AG04450 (cell line): ENCODE measurements around the gene PACRG. TPM values are rescaled to one million over a fixed set of nuclear protein-coding genes. Genes with fewer than 3 reads are reported as not detected.

Source experiments
- CTCF ChIA-PET: fragments of 300-600, 350-600 bp; formaldehyde crosslinking; extraction: SDS; loops from one replicate; lab custom pipeline; 2022; ENCODE audit warnings: antibody characterized with exemption, inconsistent platforms; lab: Charles Lee
- POLR2A ChIA-PET: fragments of 350-600 bp; formaldehyde crosslinking; extraction: SDS; loops from one replicate; lab custom pipeline; 2021; ENCODE audit warnings: antibody characterized with exemption, inconsistent platforms; lab: Yijun Ruan, JAX
- DNase-seq: peaks from one replicate; pipeline ENCODE4 v3.0.0-alpha.2; 2011; ENCODE audit warnings: low read depth, low spot score
- H3K27ac ChIP-seq: one replicate; pipeline ENCODE4 v1.5.1; 2012; ENCODE audit warnings: low read depth, low read length, control low read depth
- H3K27me3 ChIP-seq: one replicate; pipeline ENCODE4 v1.6.0; 2012; ENCODE audit warnings: low read length; ENCODE audit not compliant: control insufficient read depth, insufficient read depth
- H3K4me3 ChIP-seq: 2 replicates; pipeline ENCODE4 v1.5.1; 2011; ENCODE audit warnings: mild to moderate bottlenecking, low read depth, low read length, control low read depth
- H3K9me3 ChIP-seq: 2 replicates; pipeline ENCODE4 v1.5.1; 2012; ENCODE audit warnings: low read length; ENCODE audit not compliant: control insufficient read depth, insufficient read depth
- CTCF ChIP-seq: IDR thresholded peaks from 2 replicates; pipeline ENCODE4 v1.5.1; 2011; ENCODE audit warnings: low read depth, low read length, control low read depth, inconsistent platforms
- polyA plus RNA-seq: library from polyadenylated mRNA; depleted of rRNA; stranded (reverse); fragments of >200 nt; gene quantifications from 2 replicates; pipeline ENCODE4 v1.2.3, GENCODE V29; 2011

Gene PACRG
- polyA plus RNA-seq, 1 experiment, result not detected

DNA sequence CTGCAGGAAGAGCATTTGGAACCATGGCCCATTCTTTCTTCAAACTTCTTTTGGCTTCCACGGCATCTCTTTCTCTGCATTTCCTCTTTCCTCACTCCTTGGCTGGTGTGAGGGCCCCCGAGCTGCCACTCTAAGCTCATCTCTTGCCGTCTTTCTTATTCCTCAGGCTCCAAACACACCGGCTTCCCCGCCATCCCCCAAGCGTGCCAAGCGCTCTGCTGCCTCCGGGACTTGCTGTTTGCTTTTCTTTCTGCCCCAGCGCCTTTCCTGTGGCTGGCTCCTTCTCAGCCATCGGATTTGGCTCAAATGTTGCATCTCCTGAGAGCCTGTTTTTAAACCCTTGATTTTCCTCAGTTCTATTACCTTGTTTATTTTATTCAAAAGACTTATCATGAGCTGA is 172.7 kb downstream of the PACRG start:
- no peak overlapping the region for H3K27ac ChIP-seq
- DNase-seq, result no peak
- H3K9me3 ChIP-seq, result peaks cover 5% of the 10 kb centered on the region
- TF ChIP-seq CTCF, result no peak
- POLR2A ChIA-PET, result no interaction called here
- CTCF ChIA-PET, result no interaction called here
- no peaks in the 10 kb centered on the region for H3K27me3 ChIP-seq
- H3K4me3 ChIP-seq, result no peak overlapping the region

- Histone ChIP-seq H3K9me3 (peaks cover 3% of the 10 kb centered on the region), H3K4me3 (no peak overlapping the region), H3K27ac (no peak overlapping the region), H3K27me3 (no peaks in the 10 kb centered on the region)
- no peak for TF ChIP-seq CTCF
- CTCF ChIA-PET, result no interaction called here
- POLR2A ChIA-PET, result no interaction called here
- DNase-seq, result no peak
Measured at GRCh38 chr6:162904069-162904663, 176.4 kb downstream of the PACRG start.

DNA sequence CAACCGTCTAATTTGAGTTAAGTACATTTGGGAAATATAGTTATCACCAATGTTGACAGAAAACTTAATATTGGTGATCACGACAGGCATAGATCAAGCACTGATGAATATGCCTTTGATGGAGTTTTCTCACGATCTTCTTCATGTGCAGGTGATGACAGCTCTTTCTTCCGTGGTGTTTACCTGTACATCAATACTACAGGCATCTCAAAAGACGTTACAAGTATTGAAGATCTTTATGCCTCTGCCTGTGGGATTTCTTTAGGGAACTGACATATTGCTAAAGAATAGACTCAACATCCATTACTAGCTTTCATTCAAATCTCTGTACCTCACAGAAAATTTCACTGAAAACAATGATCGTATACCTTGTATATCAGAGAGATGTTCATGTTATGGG is 178.7 kb downstream of the PACRG start:
- ChIA-PET CTCF (interaction anchor here (0.5 kb wide), 1 partner anchor 1015 kb away, joined by 4 read pairs; no protein-coding TSS in a partner anchor), POLR2A (no interaction called here)
- TF ChIP-seq CTCF, result no peak

DNA sequence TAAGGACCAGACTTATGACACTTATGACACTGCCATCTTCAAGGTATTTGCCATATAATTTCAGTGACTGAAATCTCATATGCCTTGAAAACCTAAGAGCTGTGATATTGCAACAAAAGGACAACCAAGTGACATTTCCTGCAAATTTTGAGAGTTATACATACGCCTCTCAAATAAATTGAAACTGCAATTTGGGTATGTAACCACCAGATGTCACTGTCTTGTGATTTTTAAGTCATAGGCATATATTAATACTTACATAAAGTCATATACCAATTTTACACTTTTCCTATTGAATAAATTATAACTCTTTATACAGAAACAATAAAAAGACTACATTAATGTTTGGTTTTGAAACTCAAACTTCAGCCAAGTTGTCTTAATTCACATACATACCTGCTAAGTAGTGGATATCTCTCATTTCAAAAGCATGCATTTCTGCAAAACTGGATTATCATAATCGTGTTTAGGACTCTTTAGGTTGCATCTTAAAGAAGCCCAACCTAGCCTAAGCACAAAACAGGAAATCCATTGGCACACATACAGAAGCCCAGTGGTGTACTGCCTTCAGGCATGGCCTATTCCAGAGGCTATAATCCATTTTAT is 180.2 kb downstream of the PACRG start:
- CTCF ChIA-PET, result interaction anchor here (0.9 to 1.2 kb wide), 2 partner anchors 9 to 12 kb away, joined by 5 read pairs; no protein-coding TSS in a partner anchor
- H3K4me3 ChIP-seq, result no peak overlapping the region
- H3K9me3 ChIP-seq, result no peaks in the 10 kb centered on the region; the same call in 1 of the 2 replicates
- DNase-seq, result no peak
- no peak overlapping the region for H3K27ac ChIP-seq
- TF ChIP-seq CTCF, result peak; percentile 48
- H3K27me3 ChIP-seq, result no peaks in the 10 kb centered on the region
- POLR2A ChIA-PET, result no interaction called here

More for the DNA sequence above, 178.7 kb downstream of the PACRG start:
- no peak overlapping the region for H3K27ac ChIP-seq
- no peaks in the 10 kb centered on the region; the same call in 1 of the 2 replicates for H3K9me3 ChIP-seq
- H3K27me3 ChIP-seq, result no peaks in the 10 kb centered on the region
- no peak overlapping the region for H3K4me3 ChIP-seq
- DNase-seq, result no peak

DNA sequence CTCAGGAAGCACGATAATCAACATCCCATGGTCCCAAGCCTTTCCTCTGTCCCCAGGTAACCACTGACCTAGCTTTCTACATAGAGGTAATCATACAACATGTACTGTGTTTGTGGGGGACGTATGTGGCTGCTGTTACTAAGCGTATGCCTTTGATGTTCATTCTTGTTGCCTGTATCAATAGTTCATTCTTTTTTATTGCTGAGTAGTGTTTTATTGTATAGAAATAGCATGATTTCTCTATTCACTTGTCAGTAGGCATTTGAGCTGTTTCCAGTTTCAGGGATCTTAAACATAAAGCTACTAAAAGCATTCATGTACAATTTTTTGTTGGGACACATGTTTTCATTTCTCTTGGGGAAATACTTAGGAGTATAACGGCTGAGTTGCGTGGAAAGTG is 185.4 kb downstream of the PACRG start:
- Histone ChIP-seq H3K9me3 (no peaks in the 10 kb centered on the region; the same call in 1 of the 2 replicates), H3K27ac (no peak overlapping the region), H3K27me3 (no peaks in the 10 kb centered on the region), H3K4me3 (no peak overlapping the region)
- TF ChIP-seq CTCF, result no peak
- CTCF ChIA-PET, result no interaction called here
- POLR2A ChIA-PET, result no interaction called here
- no peak for DNase-seq
